COLO829 (cell line): Measurements from ENCODE around the gene DNAH11.
"Not testable (repeated sequence)": the region's sequence is repeated elsewhere in the genome, so short reads cannot be mapped to it uniquely, and the experiment has no call there.

Source experiments
- DNase-seq: peaks from one replicate; pipeline ENCODE4 v3.0.0; 2012; ENCODE audit warnings: low spot score

Gene DNAH11

GRCh38 chr7:21891291-21891690 is 348.5 kb downstream of the DNAH11 start:
- DNase-seq: no peak

DNA sequence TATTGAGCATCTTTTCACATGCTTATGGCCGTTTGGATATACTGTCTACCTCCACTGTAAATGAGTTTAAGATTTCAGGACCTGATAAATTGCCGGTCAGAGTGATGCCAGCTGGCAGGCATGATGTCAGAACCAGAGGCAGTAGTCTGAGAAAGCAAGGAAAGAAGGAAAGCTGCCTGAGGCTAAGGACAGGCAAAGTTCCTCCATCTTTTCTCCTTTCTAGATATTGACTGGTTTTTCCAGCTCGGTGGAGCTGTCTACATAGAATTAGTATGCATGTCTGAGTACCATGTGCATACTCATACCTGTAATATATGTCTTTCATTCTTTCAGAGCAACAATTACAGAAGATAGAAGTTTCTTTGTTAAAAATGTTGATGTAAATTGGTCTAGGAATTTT is 350.6 kb downstream of the DNAH11 start:
- DNase-seq: no peak

- DNase-seq: no peak
Observed at GRCh38 chr7:21898265-21898930, 355.6 kb downstream of the DNAH11 start.

- DNase-seq: no peak
Observed at GRCh38 chr7:21902240-21902639, 359.4 kb downstream of the DNAH11 start.

DNA sequence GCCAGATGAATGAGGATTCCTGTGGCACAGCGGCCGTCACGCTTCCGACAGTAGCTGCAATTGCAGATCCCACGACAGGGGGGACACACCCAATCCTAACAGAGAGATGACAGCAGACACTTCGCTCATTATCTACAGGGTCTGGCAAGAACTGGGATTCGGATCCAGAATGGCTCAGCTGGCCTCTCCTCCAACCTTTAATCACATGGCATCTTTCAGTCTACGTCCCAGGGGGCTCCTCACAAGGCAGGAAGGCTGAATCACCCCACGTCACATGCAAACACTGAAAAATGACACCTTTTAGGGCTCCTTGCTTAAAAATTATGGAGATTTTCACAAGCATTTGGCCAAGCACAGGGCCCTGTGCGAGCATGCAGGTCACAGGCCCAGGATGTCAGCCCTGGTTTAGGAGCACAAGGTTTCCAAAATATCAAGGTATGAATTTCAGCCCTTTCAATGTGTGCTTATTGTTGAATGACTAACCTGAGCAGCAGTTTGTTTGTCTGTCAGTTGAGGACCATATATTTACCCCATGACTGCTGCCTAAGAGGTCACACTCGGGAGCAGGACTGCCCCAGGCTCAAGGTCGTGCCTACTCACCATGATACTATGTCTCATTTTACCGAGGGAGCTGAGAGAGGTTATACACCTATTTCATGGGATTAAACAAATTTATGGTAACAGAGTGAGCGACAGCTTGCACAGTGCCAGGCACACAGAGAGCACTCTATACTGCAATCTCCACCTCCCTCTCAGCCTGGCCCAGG is 360.4 kb downstream of the DNAH11 start:
- no peak for DNase-seq

DNA sequence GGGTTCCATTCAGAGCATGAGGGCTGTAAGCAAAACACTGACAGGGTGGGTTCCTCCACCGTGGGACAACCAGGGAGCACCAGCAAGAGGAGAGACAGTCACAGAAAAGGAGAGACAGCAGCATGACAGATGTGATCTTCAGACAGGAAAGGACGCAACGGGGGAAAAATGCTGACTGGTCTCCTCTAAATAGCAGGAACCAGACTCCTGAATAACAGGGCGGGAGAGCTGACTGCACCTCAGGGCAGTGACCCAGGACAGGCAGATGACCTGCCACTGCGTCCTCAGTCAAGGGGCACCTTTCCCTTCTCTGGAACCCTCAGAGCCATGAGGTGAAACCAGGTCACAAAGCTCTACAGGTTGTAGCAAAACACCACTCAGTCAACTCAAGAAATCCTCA is 365.9 kb downstream of the DNAH11 start:
- no peak for DNase-seq

DNA sequence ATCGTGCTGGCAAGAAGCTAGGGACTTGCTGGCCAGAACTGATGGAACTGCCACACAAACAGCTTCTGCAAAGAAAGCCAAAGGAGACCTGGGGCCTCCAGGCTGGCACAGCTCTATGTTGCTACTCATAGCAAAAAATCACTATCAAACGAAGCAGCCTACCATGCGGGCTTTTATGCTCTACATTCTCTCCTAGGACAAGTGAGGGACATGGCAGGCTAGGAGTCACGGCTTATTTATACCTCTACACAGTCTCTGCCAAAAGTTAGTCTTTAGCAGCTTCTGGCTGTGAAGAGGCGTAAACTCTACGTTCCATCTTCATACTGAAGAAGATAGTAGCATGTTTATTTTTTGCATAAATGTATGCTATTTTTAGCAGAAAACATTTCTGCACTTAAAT is 367.4 kb downstream of the DNAH11 start:
- DNase-seq: no peak

GRCh38 chr7:21911341-21911875 is 368.6 kb downstream of the DNAH11 start:
- no peak for DNase-seq

DNA sequence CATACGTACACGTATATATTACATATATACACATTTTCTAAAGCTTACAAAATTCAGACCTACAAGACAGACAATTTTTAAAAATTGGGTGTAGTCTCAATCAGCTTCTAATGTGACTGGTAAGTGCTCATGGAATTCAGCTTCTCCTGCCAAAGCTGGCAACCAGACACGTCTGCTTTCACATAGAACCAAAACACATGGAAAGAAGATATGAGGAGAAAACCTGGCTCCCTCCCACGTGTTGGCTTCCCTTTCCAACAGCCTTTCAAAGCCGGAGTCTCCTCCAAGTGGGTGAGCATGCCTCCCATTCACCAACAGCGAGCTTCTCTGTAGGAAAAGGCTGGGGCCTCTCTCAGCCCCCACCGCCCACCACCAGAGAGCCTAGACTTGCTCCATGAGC is 369.5 kb downstream of the DNAH11 start:
- no peak for DNase-seq

DNA sequence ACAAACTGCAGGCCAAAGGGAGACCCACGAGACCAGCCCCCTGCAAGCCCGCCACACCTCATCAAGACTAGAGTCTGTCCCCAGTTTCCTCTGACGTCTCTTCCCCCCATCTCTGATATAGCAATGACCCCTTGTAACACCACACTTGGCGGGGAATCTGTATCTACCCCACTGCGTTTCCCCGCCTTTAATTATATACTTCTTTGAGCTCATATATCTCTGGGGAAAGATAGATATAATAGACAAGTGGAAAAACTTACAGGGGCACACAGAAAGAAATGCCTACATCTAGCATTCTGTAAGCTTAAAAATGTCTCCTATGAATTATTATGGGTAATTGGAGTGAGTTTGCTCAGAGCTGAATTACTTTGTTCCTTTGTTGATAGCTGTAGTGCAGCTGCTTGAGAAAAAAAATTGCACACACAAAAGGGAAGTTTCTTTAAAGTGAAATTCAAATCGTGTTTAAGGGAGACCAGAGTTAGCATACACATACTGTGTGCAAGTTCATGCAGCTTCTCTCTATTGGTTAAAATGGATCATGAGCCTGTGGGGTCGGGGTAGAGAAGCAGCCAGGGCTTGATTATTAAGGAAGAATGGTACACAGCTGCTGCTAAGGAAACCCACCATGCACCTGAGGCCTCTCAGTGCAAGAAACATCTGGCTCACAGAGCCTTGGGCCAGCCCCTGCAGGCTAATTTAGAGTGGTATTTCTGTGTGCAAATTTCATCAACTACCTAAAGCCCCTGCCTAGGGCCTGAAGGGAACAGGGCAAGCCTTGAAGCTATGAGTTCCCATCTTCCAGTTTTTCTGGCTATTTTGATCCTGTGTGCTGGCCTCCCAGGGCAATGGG is 370.3 kb downstream of the DNAH11 start:
- no peak for DNase-seq

GRCh38 chr7:21914671-21915070 is 371.8 kb downstream of the DNAH11 start:
- DNase-seq: no peak

GRCh38 chr7:21915140-21915539 is 372.3 kb downstream of the DNAH11 start:
- no peak for DNase-seq

DNA sequence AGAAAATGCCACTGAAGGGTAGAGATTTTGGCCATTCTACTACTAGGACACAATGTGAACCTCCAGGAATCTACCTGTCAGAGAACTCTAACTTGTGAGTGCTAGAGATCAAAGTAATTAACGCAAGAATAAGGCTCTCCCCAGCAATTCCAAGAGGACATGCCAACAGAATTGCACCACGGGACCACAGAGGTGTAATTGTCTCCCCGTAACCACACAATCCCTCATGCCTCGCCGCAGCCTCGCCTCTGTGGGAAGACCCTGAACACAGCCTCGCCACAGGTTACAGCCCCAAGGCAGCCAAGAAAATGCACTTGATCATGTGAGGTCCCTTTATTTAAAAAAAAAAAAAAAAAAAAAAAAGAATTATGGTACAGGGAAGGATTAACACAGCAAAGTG is 373.3 kb downstream of the DNAH11 start:
- DNase-seq: no peak

DNA sequence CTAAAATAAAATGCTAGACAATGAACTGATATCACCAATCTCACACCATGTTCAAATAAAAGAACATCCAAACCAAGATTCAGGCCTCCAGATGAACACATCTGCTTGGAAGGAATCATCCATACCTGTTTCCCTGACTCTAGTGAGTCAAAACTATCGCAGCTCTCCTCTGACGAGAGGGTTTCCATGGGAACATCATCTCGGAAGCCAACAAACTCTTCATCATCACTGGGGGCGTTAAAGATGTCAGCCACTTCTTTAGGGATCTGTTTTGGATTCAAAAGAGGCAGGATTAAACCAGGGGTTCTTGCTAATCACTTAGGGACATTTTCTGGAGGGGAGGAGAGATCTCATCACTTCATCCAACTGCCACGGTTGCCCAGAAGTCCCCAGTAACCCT is 373.8 kb downstream of the DNAH11 start:
- DNase-seq: no peak

DNA sequence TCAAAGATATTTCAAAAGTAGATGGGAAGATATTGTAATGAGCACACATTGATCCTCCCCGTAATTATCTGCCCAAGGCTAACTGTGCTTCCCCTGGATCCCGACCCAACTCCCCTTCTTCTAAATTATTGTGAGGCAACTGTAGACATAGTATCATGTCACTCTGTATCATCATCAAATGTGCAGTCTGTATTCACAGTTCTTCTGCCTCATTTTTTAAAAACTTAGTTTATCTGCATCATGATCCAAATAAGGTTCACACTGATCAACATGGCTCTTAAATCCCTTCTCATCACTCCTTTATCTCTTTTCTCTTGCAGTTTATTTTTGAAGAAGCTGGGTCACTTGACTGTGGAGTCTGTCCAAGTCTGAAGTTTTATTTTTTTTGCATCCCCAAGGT is 375.4 kb downstream of the DNAH11 start:
- DNase-seq: no peak

DNA sequence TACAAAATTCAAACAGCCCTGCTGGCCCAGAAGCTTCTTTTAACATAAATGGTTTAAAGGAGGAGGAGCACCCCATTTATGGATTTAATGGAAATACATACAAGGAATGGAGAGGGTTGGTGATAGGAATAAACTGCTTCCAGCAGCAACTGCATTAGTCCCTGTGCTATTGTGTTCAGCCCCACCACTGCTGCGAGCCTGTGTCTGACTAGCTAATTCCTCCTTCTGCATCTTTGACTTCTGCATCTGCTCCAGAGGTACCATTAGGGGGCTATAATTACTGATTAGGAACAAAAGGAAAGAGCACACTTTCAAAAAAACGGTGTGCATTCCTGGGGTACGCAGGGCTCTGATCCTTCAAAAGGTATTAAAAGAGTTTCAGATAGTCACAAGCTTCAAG is 378.1 kb downstream of the DNAH11 start:
- DNase-seq: no peak

DNA sequence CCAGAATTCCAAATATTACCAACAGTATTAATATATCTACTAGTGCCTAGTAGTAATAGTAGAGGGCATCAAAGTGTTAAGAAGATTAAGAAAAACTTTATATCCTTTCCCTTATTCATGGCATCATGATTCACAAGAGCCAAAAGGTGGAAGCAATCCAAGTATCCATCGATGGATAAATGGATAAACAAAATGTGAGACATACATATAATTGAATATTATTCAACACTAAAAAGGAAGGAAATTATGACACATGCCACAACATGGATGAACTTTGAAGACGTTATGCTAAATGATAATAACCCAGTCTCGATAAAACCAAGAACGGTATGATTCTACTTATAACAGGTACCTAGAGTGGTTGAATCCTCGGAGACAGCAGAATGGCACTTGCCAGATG is 379.8 kb downstream of the DNAH11 start:
- DNase-seq: no peak

GRCh38 chr7:21923658-21924057 is 380.8 kb downstream of the DNAH11 start:
- DNase-seq: no peak

DNA sequence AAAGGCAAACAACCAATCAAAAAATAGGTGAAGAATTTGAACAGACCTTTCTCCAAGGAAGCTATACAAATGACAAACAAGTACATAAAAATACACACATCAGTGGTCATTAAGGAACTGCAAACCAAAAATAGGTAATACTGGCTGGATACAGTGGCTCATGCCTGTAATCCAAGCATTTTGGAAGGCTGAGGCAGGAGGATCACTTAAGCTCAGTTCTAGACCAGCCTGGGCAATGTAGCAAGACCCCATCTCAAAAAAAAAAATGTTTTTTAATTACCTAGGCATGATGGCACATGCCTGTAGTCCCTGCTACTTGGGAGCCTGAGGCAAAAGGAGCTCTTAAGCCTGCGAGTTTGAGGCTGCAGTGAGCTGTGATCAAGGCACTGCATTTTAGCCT is 383.6 kb downstream of the DNAH11 start:
- no peak for DNase-seq

DNA sequence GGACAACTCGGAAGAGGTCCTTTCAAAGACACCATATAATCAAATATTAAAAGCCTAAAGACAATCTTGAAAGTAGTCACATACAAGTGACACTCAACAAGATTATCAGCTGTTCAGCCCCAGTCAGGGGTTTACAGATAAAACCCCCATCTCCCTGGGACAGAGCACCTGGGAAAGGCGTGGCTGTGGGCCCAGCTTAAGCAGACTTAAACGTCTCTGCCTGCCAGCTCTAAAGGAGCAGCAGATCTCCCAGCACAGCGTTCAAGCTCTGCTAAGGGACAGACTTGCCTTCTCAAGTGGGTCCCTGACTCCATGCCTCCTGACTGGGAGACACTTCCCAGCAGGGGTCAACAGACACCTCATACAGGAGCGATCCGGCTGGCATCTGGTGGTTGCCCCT is 384.9 kb downstream of the DNAH11 start:
- DNase-seq: no peak

GRCh38 chr7:21933293-21933692 is 390.5 kb downstream of the DNAH11 start:
- not testable (repeated sequence) for DNase-seq

DNA sequence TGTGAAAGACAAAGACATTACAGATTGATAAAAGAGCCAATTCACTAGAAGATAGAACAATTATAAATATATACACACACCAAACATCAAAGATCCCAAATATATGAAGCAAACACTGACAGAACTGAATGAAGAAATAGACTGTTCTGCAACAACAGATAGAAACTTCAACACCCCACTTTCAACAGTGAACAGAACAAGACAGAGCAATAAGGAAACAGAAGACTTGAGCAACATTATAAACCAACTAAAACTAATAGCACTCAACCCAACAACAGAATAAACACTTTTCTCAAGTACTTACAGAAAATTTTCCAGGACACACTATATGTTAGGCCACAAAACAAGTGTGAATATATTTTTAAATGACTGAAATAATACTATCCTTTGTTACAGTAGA is 392.0 kb downstream of the DNAH11 start:
- DNase-seq: no peak

DNA sequence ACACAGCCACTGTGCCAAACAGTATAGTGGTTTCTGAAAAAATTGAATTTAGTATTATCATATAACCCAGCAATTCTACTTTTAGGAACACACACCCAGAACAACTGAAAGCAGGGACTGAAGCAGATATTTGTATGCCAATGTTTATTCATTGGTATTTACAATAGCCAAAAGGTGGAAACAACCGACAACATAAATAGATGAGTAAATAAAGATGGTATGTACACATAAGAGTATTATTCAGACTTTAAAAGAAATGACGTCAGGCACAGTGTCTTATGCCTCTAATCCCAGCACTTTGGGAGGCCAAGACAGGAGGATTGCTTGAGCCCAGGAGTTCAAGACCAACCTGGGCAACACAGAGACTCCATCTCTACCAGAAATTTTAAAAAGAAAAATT is 395.6 kb downstream of the DNAH11 start:
- no peak for DNase-seq
